ENCODE results near the gene ARHGEF37. TPM values are rescaled to one million over a fixed set of nuclear protein-coding genes. Genes with fewer than 3 reads are reported as not detected.
A peak's percentile ranks its signal among the peaks of the same experiment; 100 is the strongest.

Gene ARHGEF37
- polyA plus RNA-seq, 10 donors: 3.5 to 6.1 (median 4.5) TPM

GRCh38 chr5:149628221-149628620 lies 46.9 kb downstream of the ARHGEF37 start:
- DNase-seq: no peak

DNA sequence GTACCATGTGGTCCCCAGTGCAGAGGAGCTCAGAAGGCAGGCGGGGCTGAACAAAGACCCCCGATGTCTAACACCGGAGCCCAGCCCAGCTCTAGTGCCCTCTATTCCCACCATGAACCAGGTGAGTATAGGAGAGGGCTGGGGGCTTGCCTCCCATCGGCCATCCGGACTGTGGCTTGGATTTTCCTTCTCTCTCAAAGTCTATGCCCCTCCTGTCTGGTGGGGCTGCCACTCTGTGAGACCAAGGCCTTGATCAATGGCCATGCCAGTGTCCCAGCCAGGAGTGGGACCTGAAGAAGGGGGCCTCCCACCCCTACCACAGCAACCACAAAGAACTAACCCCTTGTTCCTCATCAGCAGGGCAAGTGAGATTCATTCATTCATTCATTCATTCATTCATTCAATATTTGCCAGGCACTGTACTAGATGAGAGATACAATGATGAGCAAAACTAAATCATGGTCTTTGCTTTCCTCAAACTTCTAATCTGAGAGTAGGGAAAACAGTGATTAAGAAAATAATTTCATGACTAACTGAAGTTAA lies 47.6 kb downstream of the ARHGEF37 start:
- no peak for DNase-seq

GRCh38 chr5:149629421-149629820 lies 48.1 kb downstream of the ARHGEF37 start:
- DNase-seq: no peak

DNA sequence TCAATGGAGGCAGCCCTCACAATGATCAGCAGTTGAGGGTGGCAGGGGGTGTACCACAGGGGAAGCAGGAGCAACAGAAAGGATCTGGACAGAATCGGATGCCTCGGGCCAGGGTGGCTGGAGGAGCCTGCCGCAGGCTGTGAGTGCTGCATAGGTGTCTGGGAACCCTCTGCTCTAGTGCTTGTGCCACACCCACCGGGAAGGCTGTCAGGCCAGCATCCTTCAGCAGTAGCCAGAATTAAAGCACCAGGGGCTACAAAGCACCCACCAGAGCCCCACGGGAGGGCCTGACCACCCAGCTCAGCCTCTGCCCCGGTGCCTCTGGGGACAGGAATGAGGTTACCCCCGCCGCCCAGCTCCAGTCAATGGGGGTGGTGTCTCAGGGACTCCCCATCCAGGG lies 49.0 kb downstream of the ARHGEF37 start:
- DNase-seq: no peak

GRCh38 chr5:149631506-149631905 lies 50.2 kb downstream of the ARHGEF37 start:
- DNase-seq: no peak

- DNase-seq: no peak
These were observed 51.3 kb downstream of the ARHGEF37 start for GRCh38 chr5:149632311-149633251.

- DNase-seq: no peak
These were observed 52.4 kb downstream of the ARHGEF37 start for GRCh38 chr5:149633476-149634350.

GRCh38 chr5:149635394-149635793 lies 54.1 kb downstream of the ARHGEF37 start:
- DNase-seq: no peak

DNA sequence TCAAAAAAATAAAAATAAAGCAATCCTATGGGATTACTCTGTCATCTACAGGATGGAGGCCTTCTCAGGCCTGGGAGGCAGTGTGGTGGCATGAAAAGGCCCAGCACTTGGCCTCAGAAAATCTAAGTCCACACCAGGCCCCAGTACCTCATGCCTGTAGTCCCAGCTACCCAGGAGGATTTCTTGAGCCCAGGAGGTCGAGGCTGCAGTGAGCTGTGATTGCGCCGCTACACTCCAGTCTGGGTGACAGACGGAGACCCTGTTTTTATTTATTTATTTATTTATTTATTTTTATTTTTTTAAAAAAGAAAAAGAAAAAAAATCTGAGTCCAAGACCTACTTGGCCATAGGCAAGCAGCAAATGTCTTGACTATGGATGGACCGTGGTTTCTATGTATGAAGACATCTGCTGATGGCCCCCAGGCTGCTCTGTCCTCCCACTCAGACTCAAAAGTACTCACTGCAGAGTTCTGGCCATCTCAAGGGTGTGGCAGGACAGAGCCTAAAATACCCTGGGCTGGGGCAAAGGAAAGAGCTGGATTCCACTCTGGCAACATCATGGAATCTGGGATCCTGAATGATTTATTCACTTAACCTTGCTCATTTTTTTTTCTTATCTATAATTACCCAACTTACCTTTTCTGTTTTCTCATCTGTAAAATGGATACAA lies 55.0 kb downstream of the ARHGEF37 start:
- DNase-seq: no peak

DNA sequence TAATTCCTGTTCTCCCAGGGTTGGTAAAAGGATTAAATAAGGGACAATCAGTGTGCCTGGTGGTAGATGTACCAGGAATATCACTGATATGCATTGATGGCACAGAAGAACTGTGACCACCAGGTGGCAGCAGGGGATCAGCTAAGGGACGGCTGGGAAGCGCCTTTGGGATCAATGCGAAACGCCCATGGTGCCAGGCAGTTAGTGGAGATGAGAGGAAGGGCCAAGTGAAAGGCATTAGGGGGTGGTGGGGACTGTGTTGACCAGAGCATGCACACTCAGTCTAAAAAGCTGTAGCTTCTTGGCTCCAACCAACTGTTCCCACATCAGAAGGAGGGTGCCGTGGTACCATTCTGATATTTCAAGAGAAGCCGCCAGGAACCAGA lies 55.6 kb downstream of the ARHGEF37 start:
- peak; percentile 50 to 66 (median 60) for DNase-seq

- no peak for DNase-seq
These were observed 56.8 kb downstream of the ARHGEF37 start for GRCh38 chr5:149638136-149638535.

DNA sequence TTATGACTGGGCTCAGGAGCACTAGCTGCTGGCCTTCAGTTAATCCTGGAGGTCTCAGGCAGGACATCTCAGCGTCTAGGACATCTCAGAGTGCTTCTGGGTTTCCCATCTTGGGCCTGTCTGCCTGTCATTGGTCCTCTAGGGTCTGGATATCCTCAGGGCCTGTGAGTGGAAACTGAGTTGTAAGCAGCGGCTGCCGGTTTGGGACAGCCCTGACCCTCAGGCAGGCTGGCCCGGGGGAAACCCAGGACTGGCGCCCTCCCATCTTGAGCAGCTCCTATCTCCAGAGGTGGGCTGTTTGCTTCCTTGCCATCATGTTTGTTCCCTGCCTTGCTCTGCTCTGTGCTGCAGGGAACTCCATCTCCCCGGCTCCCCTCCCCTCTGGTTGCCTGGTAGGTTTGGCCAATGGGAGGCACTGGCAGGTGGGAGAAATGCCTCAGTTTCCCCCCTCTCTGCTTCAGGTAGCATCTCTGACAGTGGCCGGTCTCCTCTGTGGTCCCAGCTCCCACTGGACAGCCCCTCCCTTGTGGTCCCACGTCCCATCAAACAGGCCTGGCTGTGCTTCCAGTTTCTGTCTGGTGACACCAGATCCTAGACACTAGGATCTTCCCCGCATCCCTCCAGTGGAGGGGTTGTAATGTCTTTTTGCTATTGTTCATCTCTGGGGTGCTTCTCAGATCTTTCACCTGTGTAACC lies 57.4 kb downstream of the ARHGEF37 start:
- DNase-seq: no peak

DNA sequence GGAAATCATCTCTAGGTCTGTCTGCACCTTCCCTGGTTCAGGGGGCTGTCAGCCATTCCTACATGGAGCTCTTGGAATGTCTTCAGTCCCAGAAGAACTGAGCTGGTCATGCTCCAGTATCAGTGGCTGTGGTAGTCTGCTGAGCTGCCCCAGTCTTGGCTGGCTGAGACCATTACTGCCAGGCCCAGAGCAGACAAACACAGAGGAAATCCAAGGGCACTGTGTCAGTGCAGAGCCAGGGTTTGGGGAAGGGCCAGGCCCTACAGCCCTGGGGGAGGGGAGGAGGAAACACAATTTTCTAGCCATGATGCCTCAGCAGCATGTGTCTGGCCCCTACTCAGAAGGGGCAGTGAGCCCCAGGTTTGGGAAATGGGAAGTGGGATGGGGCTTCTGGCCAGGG lies 58.4 kb downstream of the ARHGEF37 start:
- no peak for DNase-seq

- no peak for DNase-seq
These were observed 59.2 kb downstream of the ARHGEF37 start for GRCh38 chr5:149640350-149640999.

DNA sequence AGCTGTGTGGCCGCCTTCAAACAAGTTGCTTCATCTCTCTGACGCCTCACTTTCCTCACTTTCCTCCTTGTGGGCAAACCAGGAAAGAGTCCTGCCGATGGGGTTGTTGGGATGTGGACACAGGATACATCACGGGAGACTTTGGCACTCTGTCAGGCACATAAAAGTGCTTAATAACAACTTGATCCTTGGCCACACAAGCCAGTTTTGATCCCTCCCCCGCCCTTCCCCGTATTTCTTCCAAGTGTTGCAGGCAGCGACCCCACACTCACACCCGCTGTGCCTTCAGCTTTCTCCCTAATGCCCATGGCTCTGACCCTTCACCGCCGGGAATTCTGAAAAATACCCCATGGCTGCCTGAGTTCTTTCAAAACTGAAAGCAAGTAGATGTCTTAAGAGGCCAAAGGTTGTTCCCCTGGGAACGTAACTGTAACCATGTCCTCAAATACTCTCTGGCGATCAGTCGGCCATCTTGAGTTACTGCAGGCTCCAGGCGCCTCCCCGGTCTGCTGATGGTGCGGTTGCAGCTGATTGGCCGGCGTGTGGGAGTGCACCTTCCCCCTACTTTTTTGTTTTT lies 59.8 kb downstream of the ARHGEF37 start:
- DNase-seq: no peak

DNA sequence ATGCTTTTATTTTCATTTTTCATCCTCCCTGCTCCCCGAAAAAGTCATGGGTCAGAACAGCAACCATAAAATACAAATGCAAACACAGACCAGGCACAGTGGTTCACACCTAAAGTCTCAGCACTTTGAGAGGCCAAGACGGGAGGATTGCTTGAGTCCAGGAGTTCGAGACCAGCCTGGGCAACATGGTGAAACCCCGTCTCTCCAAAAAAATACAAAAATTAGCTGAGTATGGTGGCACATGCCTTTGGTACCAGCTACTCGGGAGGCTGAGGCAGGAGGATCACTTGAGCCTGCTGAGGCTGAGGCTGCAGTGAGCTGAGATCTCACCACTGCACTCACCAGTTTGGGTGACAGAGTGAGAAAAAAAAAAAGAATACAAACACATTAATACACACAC lies 60.3 kb downstream of the ARHGEF37 start:
- no peak for DNase-seq

DNA sequence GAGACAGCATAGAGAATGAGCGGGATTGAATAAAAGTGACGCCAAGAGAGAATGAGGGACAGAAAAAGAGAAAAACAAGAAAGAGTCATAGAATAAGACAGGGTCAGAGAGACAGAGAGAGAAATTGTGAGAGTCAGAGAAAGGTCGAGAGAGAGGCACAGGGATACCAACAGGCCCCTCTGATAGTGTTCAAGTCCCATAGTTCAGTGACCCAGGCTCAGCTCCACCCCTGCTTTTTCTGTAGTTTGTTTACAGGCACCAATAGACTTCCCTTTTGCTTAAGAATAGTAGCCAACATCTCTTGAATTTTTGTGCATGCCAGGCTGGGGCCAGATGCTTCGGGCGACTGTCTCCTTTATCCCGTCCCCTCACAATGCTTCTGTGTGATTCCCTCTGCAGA lies 62.5 kb downstream of the ARHGEF37 start:
- DNase-seq: no peak

- no peak for DNase-seq
These were observed 63.3 kb downstream of the ARHGEF37 start for GRCh38 chr5:149644629-149645028.

GRCh38 chr5:149645236-149645635 lies 63.9 kb downstream of the ARHGEF37 start:
- DNase-seq: no peak

- DNase-seq: no peak
These were observed 64.4 kb downstream of the ARHGEF37 start for GRCh38 chr5:149645725-149646124.

Measured in muscle of back (tissue), 11 donors.